Measurements from ENCODE around the gene DPY19L1. TPM values are rescaled to one million over a fixed set of nuclear protein-coding genes. Genes with fewer than 3 reads are reported as not detected.
"Not testable (repeated sequence)": the region's sequence is repeated elsewhere in the genome, so short reads cannot be mapped to it uniquely, and the experiment has no call there.

The DPY19L1 gene
- total RNA-seq, 2 experiments from 2014 or later, result 12.8 to 16.4 TPM

GRCh38 chr7:35022725-35023124 lies 14.6 kb downstream of the DPY19L1 start:
- no peak overlapping the region for H3K27ac Mint-ChIP-seq
- no peaks in the 10 kb centered on the region for H3K36me3 Mint-ChIP-seq (ENCODE audit: low read depth)
- ChIA-PET CTCF (interaction anchor here (1.0 kb wide), 1 partner anchor 12 kb away, joined by 4 read pairs; no protein-coding TSS in a partner anchor), POLR2A (no interaction called here)
- DNase-seq, result no peak
- H3K27me3 Mint-ChIP-seq, result no peaks in the 10 kb centered on the region
- no peaks in the 10 kb centered on the region for H3K9me3 Mint-ChIP-seq
- no peaks in the 10 kb centered on the region for H3K4me1 Mint-ChIP-seq
- H3K4me3 Mint-ChIP-seq, result no peak overlapping the region

- Mint-ChIP-seq H3K4me3 (no peak overlapping the region), H3K27ac (no peak overlapping the region)
- CTCF ChIA-PET, result no interaction called here
Measured at GRCh38 chr7:35021445-35021844, 15.8 kb downstream of the DPY19L1 start.

GRCh38 chr7:35019801-35020200 lies 17.5 kb downstream of the DPY19L1 start:
- CTCF ChIA-PET, result no interaction called here

More at GRCh38 chr7:35021445-35021844, 15.8 kb downstream of the DPY19L1 start:
- H3K4me1 Mint-ChIP-seq, result no peaks in the 10 kb centered on the region
- H3K27me3 Mint-ChIP-seq, result no peaks in the 10 kb centered on the region
- H3K9me3 Mint-ChIP-seq, result no peaks in the 10 kb centered on the region
- no peaks in the 10 kb centered on the region for H3K36me3 Mint-ChIP-seq (ENCODE audit: low read depth)
- POLR2A ChIA-PET, result no interaction called here
- DNase-seq, result no peak

GRCh38 chr7:35019179-35019729 lies 18.0 kb downstream of the DPY19L1 start:
- H3K36me3 Mint-ChIP-seq (ENCODE audit: low read depth), result no peaks in the 10 kb centered on the region
- ChIA-PET CTCF (no interaction called here), POLR2A (no interaction called here)
- no peaks in the 10 kb centered on the region for H3K4me1 Mint-ChIP-seq
- H3K27ac Mint-ChIP-seq, result no peak overlapping the region
- no peak for DNase-seq
- no peak overlapping the region for H3K4me3 Mint-ChIP-seq
- no peaks in the 10 kb centered on the region for H3K27me3 Mint-ChIP-seq
- H3K9me3 Mint-ChIP-seq, result no peaks in the 10 kb centered on the region

More at GRCh38 chr7:35019801-35020200, 17.5 kb downstream of the DPY19L1 start:
- no peak for DNase-seq
- H3K27me3 Mint-ChIP-seq, result no peaks in the 10 kb centered on the region
- POLR2A ChIA-PET, result no interaction called here
- H3K4me1 Mint-ChIP-seq, result no peaks in the 10 kb centered on the region
- H3K9me3 Mint-ChIP-seq, result no peaks in the 10 kb centered on the region
- no peak overlapping the region for H3K4me3 Mint-ChIP-seq
- H3K36me3 Mint-ChIP-seq (ENCODE audit: low read depth), result no peaks in the 10 kb centered on the region
- H3K27ac Mint-ChIP-seq, result no peak overlapping the region

- DNase-seq, result no peak
- ChIA-PET POLR2A (no interaction called here), CTCF (no interaction called here)
- H3K27me3 Mint-ChIP-seq, result no peaks in the 10 kb centered on the region
- no peaks in the 10 kb centered on the region for H3K4me1 Mint-ChIP-seq
- no peak overlapping the region for H3K4me3 Mint-ChIP-seq
- H3K27ac Mint-ChIP-seq, result no peak overlapping the region
- H3K9me3 Mint-ChIP-seq, result no peaks in the 10 kb centered on the region
- peaks cover 5% of the 10 kb centered on the region for H3K36me3 Mint-ChIP-seq (ENCODE audit: low read depth)
Measured at GRCh38 chr7:35015346-35015859, 21.9 kb downstream of the DPY19L1 start.

- CTCF ChIA-PET, result no interaction called here
- Mint-ChIP-seq H3K36me3 (ENCODE audit: low read depth) (peaks cover 6% of the 10 kb centered on the region), H3K9me3 (no peaks in the 10 kb centered on the region), H3K4me1 (no peaks in the 10 kb centered on the region), H3K4me3 (no peak overlapping the region), H3K27me3 (no peaks in the 10 kb centered on the region), H3K27ac (no peak overlapping the region)
- no peak for DNase-seq
- POLR2A ChIA-PET, result no interaction called here
Measured at GRCh38 chr7:35012160-35012559, 25.1 kb downstream of the DPY19L1 start.

- Mint-ChIP-seq H3K4me1 (no peaks in the 10 kb centered on the region), H3K4me3 (no peak overlapping the region), H3K27me3 (no peaks in the 10 kb centered on the region), H3K27ac (no peak overlapping the region), H3K9me3 (no peaks in the 10 kb centered on the region), H3K36me3 (ENCODE audit: low read depth) (peaks cover 6% of the 10 kb centered on the region)
- ChIA-PET POLR2A (no interaction called here), CTCF (no interaction called here)
- DNase-seq, result no peak
Measured at GRCh38 chr7:35011085-35011484, 26.2 kb downstream of the DPY19L1 start.

GRCh38 chr7:35007768-35008167 lies 29.5 kb downstream of the DPY19L1 start:
- peaks cover 10% of the 10 kb centered on the region for H3K36me3 Mint-ChIP-seq (ENCODE audit: low read depth)
- no peaks in the 10 kb centered on the region for H3K4me1 Mint-ChIP-seq
- POLR2A ChIA-PET, result no interaction called here
- no peak overlapping the region for H3K27ac Mint-ChIP-seq
- no peaks in the 10 kb centered on the region for H3K27me3 Mint-ChIP-seq
- H3K9me3 Mint-ChIP-seq, result no peaks in the 10 kb centered on the region
- CTCF ChIA-PET, result no interaction called here
- no peak overlapping the region for H3K4me3 Mint-ChIP-seq
- DNase-seq, result no peak

- H3K36me3 Mint-ChIP-seq (ENCODE audit: low read depth), result peaks cover 4% of the 10 kb centered on the region
- H3K27ac Mint-ChIP-seq, result no peak overlapping the region
- ChIA-PET CTCF (no interaction called here), POLR2A (no interaction called here)
- DNase-seq, result no peak
- no peaks in the 10 kb centered on the region for H3K4me1 Mint-ChIP-seq
- H3K9me3 Mint-ChIP-seq, result no peaks in the 10 kb centered on the region
- no peak overlapping the region for H3K4me3 Mint-ChIP-seq
- no peaks in the 10 kb centered on the region for H3K27me3 Mint-ChIP-seq
Measured at GRCh38 chr7:35004531-35005095, 32.7 kb downstream of the DPY19L1 start.

- no peak for DNase-seq
- no peaks in the 10 kb centered on the region for H3K27me3 Mint-ChIP-seq
- peaks cover 4% of the 10 kb centered on the region for H3K36me3 Mint-ChIP-seq (ENCODE audit: low read depth)
- H3K4me1 Mint-ChIP-seq, result no peaks in the 10 kb centered on the region
- ChIA-PET POLR2A (no interaction called here), CTCF (no interaction called here)
- no peak overlapping the region for H3K27ac Mint-ChIP-seq
- H3K4me3 Mint-ChIP-seq, result no peak overlapping the region
- no peaks in the 10 kb centered on the region for H3K9me3 Mint-ChIP-seq
Measured at GRCh38 chr7:35003679-35004303, 33.5 kb downstream of the DPY19L1 start.

- H3K4me1 Mint-ChIP-seq; H3K27me3 Mint-ChIP-seq; DNase-seq; H3K27ac Mint-ChIP-seq; H3K36me3 Mint-ChIP-seq (ENCODE audit: low read depth); H3K9me3 Mint-ChIP-seq; POLR2A ChIA-PET; H3K4me3 Mint-ChIP-seq; CTCF ChIA-PET: not testable (repeated sequence)
Measured at GRCh38 chr7:35003177-35003650, 34.1 kb downstream of the DPY19L1 start.

- H3K4me3 Mint-ChIP-seq; CTCF ChIA-PET; H3K27ac Mint-ChIP-seq; H3K4me1 Mint-ChIP-seq; H3K36me3 Mint-ChIP-seq (ENCODE audit: low read depth); DNase-seq; H3K9me3 Mint-ChIP-seq; POLR2A ChIA-PET; H3K27me3 Mint-ChIP-seq: not testable (repeated sequence)
Measured at GRCh38 chr7:34998335-34998734, 39.0 kb downstream of the DPY19L1 start.

- H3K9me3 Mint-ChIP-seq; H3K4me3 Mint-ChIP-seq; H3K27me3 Mint-ChIP-seq; DNase-seq; H3K27ac Mint-ChIP-seq; CTCF ChIA-PET; H3K36me3 Mint-ChIP-seq (ENCODE audit: low read depth); POLR2A ChIA-PET: not testable (repeated sequence)
- H3K4me1 Mint-ChIP-seq, result peaks cover 11% of the 10 kb centered on the region
Measured at GRCh38 chr7:34996423-34997090, 40.7 kb downstream of the DPY19L1 start.
